Upper lobe of left lung (tissue), 6 donors: ENCODE data around the gene ILDR2. TPM values are rescaled to one million over a fixed set of nuclear protein-coding genes. Genes with fewer than 3 reads are reported as not detected.

ENCODE experiments used
- ATAC-seq, 2 donors: fragments of 200-7000 bp; cut with Tn5 transposase; one replicate each; pipeline ENCODE4 v1.9.1; 2022; ENCODE audit warnings: mild to moderate bottlenecking in 2 of 2, moderate library complexity in 2 of 2; ENCODE audit not compliant: low FRiP score in 2 of 2
- DNase-seq, 2 donors: peaks; one replicate each; pipeline ENCODE4 v3.0.0-alpha.2; 2019 to 2020
- H3K27ac ChIP-seq, 4 donors: fragments of 200-600 bp; sonication (generic); one replicate each; pipeline ENCODE4 v1.5.1; 2016 to 2019
- H3K27me3 ChIP-seq, 4 donors: fragments of 200-600 bp; sonication (generic); one replicate each; pipeline ENCODE4 v1.5.1; 2017 to 2019
- H3K36me3 ChIP-seq, 4 donors: fragments of 200-600 bp; sonication (generic); one replicate each; pipeline ENCODE4 v1.5.1; 2016 to 2019
- H3K4me1 ChIP-seq, 4 donors: fragments of 200-600 bp; sonication (generic); one replicate each; pipeline ENCODE4 v1.5.1; 2018 to 2019
- H3K4me3 ChIP-seq, 4 donors: fragments of 200-600 bp; sonication (generic); one replicate each; pipeline ENCODE4 v1.5.1; 2017 to 2019; ENCODE audit warnings: mild to moderate bottlenecking in 2 of 4, moderate library complexity in 1 of 4
- H3K9me3 ChIP-seq, 4 donors: fragments of 200-600 bp; sonication (generic); one replicate each; pipeline ENCODE4 v1.5.1; 2018 to 2019
- CTCF ChIP-seq, 6 experiments: fragments of 450-650 bp in 4 of 6; fragments of 200-600 bp in 2 of 6; sonication (generic) in 2 of 6; IDR thresholded peaks; one replicate each; pipeline ENCODE4 v1.5.1; 2016 to 2019; ENCODE audit warnings: antibody characterized with exemption in 6 of 6
- EP300 ChIP-seq, 4 donors: sonication (generic); formaldehyde crosslinking; IDR thresholded peaks; one replicate each; pipeline ENCODE4 v1.5.1; 2017; ENCODE audit warnings: antibody characterized with exemption in 4 of 4, control low read depth in 2 of 4
- POLR2A ChIP-seq, 4 donors: fragments of 450-650 bp; IDR thresholded peaks; one replicate each; pipeline ENCODE4 v1.5.1; 2016 to 2017; ENCODE audit warnings: antibody characterized with exemption in 4 of 4, mild to moderate bottlenecking in 2 of 4
- POLR2AphosphoS5 ChIP-seq, 2 donors: sonication (generic); formaldehyde crosslinking; IDR thresholded peaks; one replicate each; pipeline ENCODE4 v1.5.1; 2017; ENCODE audit warnings: antibody characterized with exemption in 2 of 2
- WGBS, 2 donors: methylation state at CpG; one replicate each; pipeline ENCODE4 v1.1.5; 2017 to 2018; 5-methylcytosine and 5-hydroxymethylcytosine counted together
- total RNA-seq, 6 donors: library from RNA; depleted of rRNA in 4 of 6; stranded (reverse); fragments of >200 nt in 4 of 6; gene quantifications; one replicate each; pipeline versions ENCODE4 v1.1.0 to v1.2.1, GENCODE V29; 2016 to 2021
- donor health status: DM: no; HTN: no; CAD: no; lungs with moderate emphysema.
- donor health status: DM: no; HTN: yes; CAD: no; lungs with severe emphysema.

Gene ILDR2
- total RNA-seq, 6 donors from 2014 or later = under 0.01 to 3.3 (median 0.84) TPM

- H3K27ac ChIP-seq = no peak overlapping the region
- H3K36me3 ChIP-seq = no peaks in the 10 kb centered on the region
- WGBS, 2 donors = 48 to 62% methylated on average over 3 of the region's 3 CpGs
- peaks cover 0 to 7% (median 3%) of the 10 kb centered on the region in 4 donors for H3K27me3 ChIP-seq
- ATAC-seq (no peak), DNase-seq (no peak)
- peaks cover 3 to 11% (median 8%) of the 10 kb centered on the region in 4 donors for H3K4me1 ChIP-seq
- no peak for TF ChIP-seq EP300 (IDR thresholded peaks at IDR 0.05)
- TF ChIP-seq POLR2A (IDR thresholded peaks at IDR 0.05) = no peak
- no peak for TF ChIP-seq CTCF (IDR thresholded peaks at IDR 0.05)
- no peak for TF ChIP-seq POLR2AphosphoS5 (IDR thresholded peaks at IDR 0.05)
- no peaks in the 10 kb centered on the region for H3K9me3 ChIP-seq
- no peak overlapping the region for H3K4me3 ChIP-seq
Observed at GRCh38 chr1:166972193-166972592, 3.1 kb downstream of the ILDR2 start.

- no peak for DNase-seq
- H3K27me3 ChIP-seq = peaks cover 0 to 7% (median 3%) of the 10 kb centered on the region in 4 donors
- H3K27ac ChIP-seq = no peak overlapping the region
- WGBS, 2 donors = 88 to 89% methylated on average over 3 of the region's 3 CpGs
- no peak for ATAC-seq
- no peaks in the 10 kb centered on the region for H3K9me3 ChIP-seq
- peaks cover 3 to 11% (median 8%) of the 10 kb centered on the region in 4 donors for H3K4me1 ChIP-seq
- TF ChIP-seq EP300 (IDR thresholded peaks at IDR 0.05) (no peak), CTCF (IDR thresholded peaks at IDR 0.05) (no peak), POLR2AphosphoS5 (IDR thresholded peaks at IDR 0.05) (no peak), POLR2A (IDR thresholded peaks at IDR 0.05) (no peak)
- no peak overlapping the region for H3K4me3 ChIP-seq
- H3K36me3 ChIP-seq = no peaks in the 10 kb centered on the region
Observed at GRCh38 chr1:166971252-166971651, 4.1 kb downstream of the ILDR2 start.

GRCh38 chr1:166969074-166969677 lies 6.2 kb downstream of the ILDR2 start:
- ATAC-seq = no peak
- 83 to 89% methylated on average over 5 of the region's 5 CpGs for WGBS, 2 donors
- Histone ChIP-seq H3K4me1 (no peaks in the 10 kb centered on the region), H3K27me3 (peaks cover 0 to 5% (median 0%) of the 10 kb centered on the region in 4 donors), H3K36me3 (no peaks in the 10 kb centered on the region), H3K27ac (no peak overlapping the region), H3K4me3 (no peak overlapping the region), H3K9me3 (no peaks in the 10 kb centered on the region)
- no peak for DNase-seq
- TF ChIP-seq POLR2AphosphoS5 (IDR thresholded peaks at IDR 0.05) (no peak), CTCF (IDR thresholded peaks at IDR 0.05) (no peak), POLR2A (IDR thresholded peaks at IDR 0.05) (no peak), EP300 (IDR thresholded peaks at IDR 0.05) (no peak)

GRCh38 chr1:166960858-166961474 lies 14.4 kb downstream of the ILDR2 start:
- Histone ChIP-seq H3K27me3 (no peaks in the 10 kb centered on the region), H3K9me3 (no peaks in the 10 kb centered on the region), H3K27ac (no peak overlapping the region), H3K4me1 (no peaks in the 10 kb centered on the region), H3K36me3 (no peaks in the 10 kb centered on the region), H3K4me3 (no peak overlapping the region)
- WGBS, 2 donors = 92 to 100% methylated on average over 1 of the region's 1 CpG
- no peak for ATAC-seq
- TF ChIP-seq POLR2AphosphoS5 (IDR thresholded peaks at IDR 0.05) = no peak
- no peak for TF ChIP-seq POLR2A (IDR thresholded peaks at IDR 0.05)
- no peak for TF ChIP-seq CTCF (IDR thresholded peaks at IDR 0.05)
- no peak for TF ChIP-seq EP300 (IDR thresholded peaks at IDR 0.05)
- no peak for DNase-seq

- Histone ChIP-seq H3K36me3 (no peaks in the 10 kb centered on the region), H3K27me3 (no peaks in the 10 kb centered on the region), H3K27ac (no peak overlapping the region), H3K4me3 (no peak overlapping the region), H3K9me3 (no peaks in the 10 kb centered on the region), H3K4me1 (no peaks in the 10 kb centered on the region)
- no peak for DNase-seq
- 92 to 100% methylated on average over 2 of the region's 2 CpGs for WGBS, 2 donors
- TF ChIP-seq CTCF (IDR thresholded peaks at IDR 0.05) (no peak), POLR2AphosphoS5 (IDR thresholded peaks at IDR 0.05) (no peak), EP300 (IDR thresholded peaks at IDR 0.05) (no peak), POLR2A (IDR thresholded peaks at IDR 0.05) (no peak)
- no peak for ATAC-seq
Observed at GRCh38 chr1:166956872-166957271, 18.5 kb downstream of the ILDR2 start.
